ENCODE measurements around the gene ANO9.

ANO9 gene

DNA sequence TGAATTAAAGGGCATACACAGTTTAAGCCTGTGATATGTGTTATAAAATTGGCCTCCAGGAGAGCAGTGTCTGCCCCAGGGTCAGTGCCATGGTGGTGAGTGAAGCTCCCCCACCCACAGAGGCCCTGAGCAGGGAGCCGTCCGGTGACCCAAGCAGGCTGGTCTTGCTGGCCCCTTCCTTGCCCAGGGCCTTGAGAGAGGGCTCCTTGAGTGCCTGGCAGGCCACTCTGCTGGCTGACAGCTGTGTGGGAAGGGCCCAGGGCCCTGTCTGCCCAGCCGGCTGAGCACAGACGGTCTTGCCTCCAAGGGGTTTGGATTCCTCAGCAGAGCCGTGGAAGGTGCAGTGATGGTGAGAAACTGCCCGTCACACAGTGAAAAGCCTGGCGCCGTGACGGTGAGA lies 34.1 kb upstream of the ANO9 start:
- H3K4me1 ChIP-seq (ENCODE audit: control insufficient read depth in 1 of 2, insufficient read depth in 1 of 2, low read depth in 1 of 2, low read length in 1 of 2), result no peaks in the 10 kb centered on the region
- H3K27ac ChIP-seq, result no peak overlapping the region
- H3K27me3 ChIP-seq, result no peaks in the 10 kb centered on the region
- TF ChIP-seq CTCF (IDR thresholded peaks at IDR 0.05), result no peak
- no peak overlapping the region for H3K4me3 ChIP-seq (ENCODE audit: low read depth in 1 of 2, low read length in 1 of 2)
- no peaks in the 10 kb centered on the region for H3K36me3 ChIP-seq
- H3K9me3 ChIP-seq, result no peaks in the 10 kb centered on the region

DNA sequence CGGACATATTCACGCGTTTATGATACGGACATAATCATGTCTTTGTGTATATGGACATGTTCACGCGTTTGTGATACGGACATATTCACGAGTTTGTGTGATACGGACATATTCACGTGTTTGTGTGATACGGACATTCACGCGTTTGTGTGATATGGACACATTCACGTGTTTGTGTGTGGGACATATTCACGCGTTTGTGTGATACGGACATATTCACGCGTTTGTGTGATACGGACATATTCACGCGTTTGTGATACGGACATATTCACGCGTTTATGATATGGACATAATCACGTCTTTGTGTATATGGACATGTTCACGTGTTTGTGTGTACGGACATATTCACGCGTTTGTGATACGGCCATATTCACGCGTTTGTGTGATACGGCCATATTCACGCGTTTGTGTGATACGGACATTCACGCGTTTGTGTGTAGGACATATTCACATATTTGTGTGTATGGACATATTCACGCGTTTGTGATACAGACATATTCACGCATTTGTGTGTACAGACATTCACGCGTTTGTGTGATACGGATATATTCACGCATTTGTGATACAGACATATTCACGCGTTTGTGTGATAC lies 33.2 kb upstream of the ANO9 start:
- no peak for TF ChIP-seq CTCF (IDR thresholded peaks at IDR 0.05)

GRCh38 chr11:473962-474785 lies 32.4 kb upstream of the ANO9 start:
- Histone ChIP-seq H3K4me3 (ENCODE audit: low read depth in 1 of 2, low read length in 1 of 2) (no peak overlapping the region), H3K27ac (no peak overlapping the region), H3K27me3 (no peaks in the 10 kb centered on the region), H3K9me3 (no peaks in the 10 kb centered on the region), H3K36me3 (no peaks in the 10 kb centered on the region), H3K4me1 (ENCODE audit: control insufficient read depth in 1 of 2, insufficient read depth in 1 of 2, low read depth in 1 of 2, low read length in 1 of 2) (no peaks in the 10 kb centered on the region)
- TF ChIP-seq CTCF (IDR thresholded peaks at IDR 0.05), result no peak

More for the DNA sequence above, 33.2 kb upstream of the ANO9 start:
- no peaks in the 10 kb centered on the region for H3K36me3 ChIP-seq
- no peak overlapping the region for H3K27ac ChIP-seq
- no peaks in the 10 kb centered on the region for H3K9me3 ChIP-seq
- no peaks in the 10 kb centered on the region for H3K4me1 ChIP-seq (ENCODE audit: control insufficient read depth in 1 of 2, insufficient read depth in 1 of 2, low read depth in 1 of 2, low read length in 1 of 2)
- H3K4me3 ChIP-seq (ENCODE audit: low read depth in 1 of 2, low read length in 1 of 2), result no peak overlapping the region
- H3K27me3 ChIP-seq, result no peaks in the 10 kb centered on the region

- TF ChIP-seq CTCF (IDR thresholded peaks at IDR 0.05), result no peak
- Histone ChIP-seq H3K36me3 (no peaks in the 10 kb centered on the region), H3K27me3 (no peaks in the 10 kb centered on the region), H3K4me3 (ENCODE audit: low read depth in 1 of 2, low read length in 1 of 2) (no peak overlapping the region), H3K27ac (no peak overlapping the region), H3K4me1 (ENCODE audit: control insufficient read depth in 1 of 2, insufficient read depth in 1 of 2, low read depth in 1 of 2, low read length in 1 of 2) (no peaks in the 10 kb centered on the region), H3K9me3 (no peaks in the 10 kb centered on the region)
These were observed 31.6 kb upstream of the ANO9 start for GRCh38 chr11:473415-473814.

DNA sequence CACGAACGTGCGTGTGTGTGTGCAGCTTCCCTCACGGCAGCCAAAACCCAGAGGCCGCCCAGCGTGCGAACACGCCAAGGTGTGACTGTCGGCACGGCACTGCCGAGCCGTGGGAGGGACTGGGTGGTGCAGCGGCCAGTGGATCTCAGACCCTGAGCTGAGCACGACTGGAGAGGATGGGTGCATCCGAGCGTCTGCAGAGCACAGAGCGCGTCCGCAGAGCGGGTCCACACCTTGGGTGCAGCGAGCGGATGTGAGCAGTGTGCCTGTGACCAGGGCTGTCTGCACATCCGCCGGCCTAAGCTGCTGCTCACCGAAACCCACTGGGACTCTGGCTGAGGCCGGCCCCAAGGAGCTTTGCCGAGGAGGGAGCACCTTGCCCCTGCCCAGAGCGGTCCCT lies 31.0 kb upstream of the ANO9 start:
- Histone ChIP-seq H3K36me3 (no peaks in the 10 kb centered on the region), H3K4me3 (ENCODE audit: low read depth in 1 of 2, low read length in 1 of 2) (no peak overlapping the region), H3K4me1 (ENCODE audit: control insufficient read depth in 1 of 2, insufficient read depth in 1 of 2, low read depth in 1 of 2, low read length in 1 of 2) (no peaks in the 10 kb centered on the region), H3K27ac (no peak overlapping the region), H3K27me3 (no peaks in the 10 kb centered on the region), H3K9me3 (no peaks in the 10 kb centered on the region)
- TF ChIP-seq CTCF (IDR thresholded peaks at IDR 0.05), result no peak
